GM23338 (cell line): Measurements from ENCODE around the gene GNAI2. TPM values are rescaled to one million over a fixed set of nuclear protein-coding genes. Genes with fewer than 3 reads are reported as not detected.

Source experiments
- ATAC-seq: fragments of 200-7000 bp; cut with Tn5 transposase; 3 replicates; pipeline ENCODE4 v1.9.1; 2020
- DNase-seq: peaks from one replicate; pipeline ENCODE4 v3.0.0-alpha.2; 2015; ENCODE audit warnings: low spot score
- H2AFZ ChIP-seq: fragments of 200-600 bp; sonication (generic); 2 replicates; pipeline ENCODE4 v1.8.0; 2016; ENCODE audit warnings: antibody characterized with exemption, mild to moderate bottlenecking, moderate library complexity
- H3F3A ChIP-seq: fragments of 200-600 bp; sonication (generic); replicated peaks from 2 replicates; pipeline ENCODE4 v1.8.0; 2017; ENCODE audit warnings: antibody characterized with exemption, mixed run types, low read depth
- H3K27ac ChIP-seq: fragments of 200-600 bp; sonication (generic); 2 replicates; pipeline ENCODE4 v1.6.1; 2016; ENCODE audit warnings: low read depth
- H3K27me3 ChIP-seq: fragments of 200-600 bp; sonication (generic); 2 replicates; pipeline ENCODE4 v1.8.0; 2016; ENCODE audit warnings: mild to moderate bottlenecking, mixed run types, moderate library complexity; ENCODE audit not compliant: insufficient read depth
- H3K36me3 ChIP-seq: fragments of 200-600 bp; sonication (generic); 2 replicates; pipeline ENCODE4 v1.8.0; 2016; ENCODE audit warnings: mild to moderate bottlenecking; ENCODE audit not compliant: insufficient read depth
- H3K4me1 ChIP-seq: fragments of 200-600 bp; sonication (generic); 2 replicates; pipeline ENCODE4 v1.8.0; 2016; ENCODE audit warnings: mild to moderate bottlenecking, moderate library complexity; ENCODE audit not compliant: insufficient read depth
- H3K4me2 ChIP-seq: fragments of 200-600 bp; sonication (generic); 2 replicates; pipeline ENCODE4 v1.7.1; 2017; ENCODE audit warnings: mixed run types
- H3K4me3 ChIP-seq: fragments of 200-600 bp; sonication (generic); 2 replicates; pipeline ENCODE4 v1.6.1; 2016; ENCODE audit warnings: mixed run types
- H3K79me2 ChIP-seq: fragments of 200-600 bp; sonication (generic); replicated peaks from 2 replicates; pipeline ENCODE4 v1.8.0; 2017; ENCODE audit warnings: mild to moderate bottlenecking; ENCODE audit not compliant: insufficient read depth
- H3K9me2 ChIP-seq: fragments of 200-600 bp; sonication (generic); 2 replicates; pipeline ENCODE4 v1.8.0; 2017; ENCODE audit not compliant: insufficient read depth
- H4K20me1 ChIP-seq: fragments of 200-600 bp; sonication (generic); replicated peaks from 2 replicates; pipeline ENCODE4 v1.8.0; 2017; ENCODE audit warnings: mild to moderate bottlenecking; ENCODE audit not compliant: insufficient read depth
- H3K27ac Mint-ChIP-seq: 2 replicates; pipeline ENCODE4 v1.8.0; 2020; ENCODE audit warnings: inconsistent platforms, mild to moderate bottlenecking, moderate library complexity, mixed read lengths
- H3K27me3 Mint-ChIP-seq: 3 replicates; pipeline ENCODE4 v1.8.0; 2022; ENCODE audit warnings: low read depth, mild to moderate bottlenecking, moderate library complexity, mixed read lengths, inconsistent platforms; ENCODE audit not compliant: insufficient read depth, poor library complexity
- H3K36me3 Mint-ChIP-seq: 3 replicates; pipeline ENCODE4 v1.8.0; 2021; ENCODE audit warnings: low read depth, mild to moderate bottlenecking, inconsistent platforms, moderate library complexity, mixed read lengths
- H3K4me1 Mint-ChIP-seq: 3 replicates; pipeline ENCODE4 v1.8.0; 2020; ENCODE audit warnings: mild to moderate bottlenecking, inconsistent platforms, mixed read lengths
- H3K4me3 Mint-ChIP-seq: 3 replicates; pipeline ENCODE4 v1.8.0; 2021; ENCODE audit warnings: moderate library complexity, mild to moderate bottlenecking, inconsistent platforms, mixed read lengths
- H3K9me3 Mint-ChIP-seq: 3 replicates; pipeline ENCODE4 v1.8.0; 2020; ENCODE audit warnings: moderate library complexity, mild to moderate bottlenecking, inconsistent platforms, mixed read lengths
- EZH2 ChIP-seq: fragments of 200-600 bp; sonication (generic); IDR thresholded peaks from one replicate; pipeline ENCODE4 v1.8.0; 2017; ENCODE audit warnings: antibody characterized with exemption, mild to moderate bottlenecking, low read depth; ENCODE audit not compliant: unreplicated experiment
- EZH2phosphoT487 ChIP-seq: fragments of 200-600 bp; sonication (generic); IDR thresholded peaks from one replicate; pipeline ENCODE4 v1.8.1; 2018; ENCODE audit warnings: antibody characterized with exemption; ENCODE audit not compliant: unreplicated experiment
- JUNB ChIP-seq: IDR thresholded peaks from one replicate; pipeline ENCODE4 v1.6.1; 2016; ENCODE audit warnings: antibody characterized with exemption; ENCODE audit not compliant: unreplicated experiment
- NANOG ChIP-seq: IDR thresholded peaks from 2 replicates; pipeline ENCODE4 v1.6.1; 2016; ENCODE audit warnings: antibody characterized with exemption, borderline replicate concordance
- POLR2AphosphoS5 ChIP-seq: IDR thresholded peaks from 2 replicates; pipeline ENCODE4 v1.6.1; 2016; ENCODE audit warnings: antibody characterized with exemption, low read depth
- ZNF331 ChIP-seq: fragments of 250-450 bp; sonication (Bioruptor Pico); IDR thresholded peaks from 2 replicates; pipeline ENCODE4 v1.5.0; 2020; ENCODE audit warnings: low read depth, mild to moderate bottlenecking, moderate library complexity
- polyA plus RNA-seq: library from polyadenylated mRNA; unstranded; fragments of >200 nt; fragmentation: Nextera tagmentation; extraction: Ambion mirVana; gene quantifications from 2 replicates; pipeline ENCODE4 v1.2.1, GENCODE V29; 2016
- total RNA-seq: library from RNA; depleted of rRNA; stranded (reverse); fragments of >200 nt; shearing (Covaris generic); gene quantifications from 2 replicates; pipeline ENCODE4 v1.2.3, GENCODE V29; 2014
- TF ChIP-seq, protein P1 (sequence below): IDR thresholded peaks from one replicate; pipeline ENCODE4 v1.6.1; 2018; ENCODE audit warnings: antibody characterized with exemption; ENCODE audit not compliant: unreplicated experiment
- TF ChIP-seq, protein P2 (sequence below): IDR thresholded peaks from 2 replicates; pipeline ENCODE4 v1.6.1; 2016; ENCODE audit warnings: antibody characterized with exemption

GNAI2 gene
- total and polyA plus RNA-seq, 2 experiments from 2014 or later: 138 to 153 TPM

DNA sequence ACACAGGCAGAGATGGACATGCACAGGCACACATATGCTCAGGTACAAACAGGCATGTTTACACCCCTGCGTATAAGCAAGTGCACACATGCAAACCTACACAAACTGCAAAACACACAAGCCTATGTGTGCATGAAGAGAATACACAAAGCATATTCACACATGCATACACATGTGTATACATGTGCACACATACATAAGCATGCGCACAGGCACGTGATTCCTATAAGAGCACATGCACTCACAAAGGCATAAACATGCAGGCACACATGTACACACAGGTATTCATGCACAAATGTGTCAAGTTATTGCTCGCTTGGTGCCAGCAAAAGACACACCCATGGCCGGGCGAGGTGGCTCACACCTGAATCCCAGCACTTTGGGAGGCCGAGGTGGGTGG lies 46.0 kb upstream of the GNAI2 start (continued):
- TF ChIP-seq, protein P1, sequence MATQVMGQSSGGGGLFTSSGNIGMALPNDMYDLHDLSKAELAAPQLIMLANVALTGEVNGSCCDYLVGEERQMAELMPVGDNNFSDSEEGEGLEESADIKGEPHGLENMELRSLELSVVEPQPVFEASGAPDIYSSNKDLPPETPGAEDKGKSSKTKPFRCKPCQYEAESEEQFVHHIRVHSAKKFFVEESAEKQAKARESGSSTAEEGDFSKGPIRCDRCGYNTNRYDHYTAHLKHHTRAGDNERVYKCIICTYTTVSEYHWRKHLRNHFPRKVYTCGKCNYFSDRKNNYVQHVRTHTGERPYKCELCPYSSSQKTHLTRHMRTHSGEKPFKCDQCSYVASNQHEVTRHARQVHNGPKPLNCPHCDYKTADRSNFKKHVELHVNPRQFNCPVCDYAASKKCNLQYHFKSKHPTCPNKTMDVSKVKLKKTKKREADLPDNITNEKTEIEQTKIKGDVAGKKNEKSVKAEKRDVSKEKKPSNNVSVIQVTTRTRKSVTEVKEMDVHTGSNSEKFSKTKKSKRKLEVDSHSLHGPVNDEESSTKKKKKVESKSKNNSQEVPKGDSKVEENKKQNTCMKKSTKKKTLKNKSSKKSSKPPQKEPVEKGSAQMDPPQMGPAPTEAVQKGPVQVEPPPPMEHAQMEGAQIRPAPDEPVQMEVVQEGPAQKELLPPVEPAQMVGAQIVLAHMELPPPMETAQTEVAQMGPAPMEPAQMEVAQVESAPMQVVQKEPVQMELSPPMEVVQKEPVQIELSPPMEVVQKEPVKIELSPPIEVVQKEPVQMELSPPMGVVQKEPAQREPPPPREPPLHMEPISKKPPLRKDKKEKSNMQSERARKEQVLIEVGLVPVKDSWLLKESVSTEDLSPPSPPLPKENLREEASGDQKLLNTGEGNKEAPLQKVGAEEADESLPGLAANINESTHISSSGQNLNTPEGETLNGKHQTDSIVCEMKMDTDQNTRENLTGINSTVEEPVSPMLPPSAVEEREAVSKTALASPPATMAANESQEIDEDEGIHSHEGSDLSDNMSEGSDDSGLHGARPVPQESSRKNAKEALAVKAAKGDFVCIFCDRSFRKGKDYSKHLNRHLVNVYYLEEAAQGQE: no peak
- TF ChIP-seq EZH2 (no peak), NANOG (no peak)

DNA sequence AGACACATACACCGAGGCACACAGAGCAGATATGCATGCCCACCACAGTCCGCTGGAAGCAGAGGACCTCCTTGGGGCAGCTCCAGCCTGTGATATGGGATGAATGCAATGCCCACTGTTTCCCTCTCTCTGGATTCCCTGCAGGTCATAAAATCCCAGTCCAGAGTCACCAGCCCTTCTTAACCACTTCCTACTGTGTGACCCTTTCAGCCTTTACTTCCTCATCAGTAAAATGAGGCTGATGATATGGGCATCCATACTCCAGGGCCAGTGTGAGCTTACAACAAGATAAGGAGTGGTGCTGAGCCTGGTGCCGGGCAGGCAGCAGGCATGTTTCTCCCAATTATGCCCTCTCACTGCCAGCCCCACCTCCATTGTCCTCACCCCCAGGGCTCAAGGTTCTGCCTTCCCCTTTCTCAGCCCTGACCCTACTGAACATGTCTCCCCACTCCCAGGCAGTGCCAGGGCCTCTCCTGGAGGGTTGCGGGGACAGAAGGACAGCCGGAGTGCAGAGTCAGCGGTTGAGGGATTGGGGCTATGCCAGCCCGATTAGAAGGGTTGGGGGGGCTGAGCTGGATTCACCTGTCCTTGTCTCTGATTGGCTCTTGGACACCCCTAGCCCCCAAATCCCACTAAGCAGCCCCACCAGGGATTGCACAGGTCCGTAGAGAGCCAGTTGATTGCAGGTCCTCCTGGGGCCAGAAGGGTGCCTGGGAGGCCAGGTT lies 44.9 kb upstream of the GNAI2 start, which contains the start of gene GNAT1:
GNAT1 (plus strand) TSS at position 675 of the 725 bp plus-strand sequence. CDS start 116 bp downstream, outside the sequence.
- no peaks in the 10 kb centered on the region for H3K79me2 ChIP-seq
- no peak within 1 kb of the TSS for H3K4me2 ChIP-seq
- H4K20me1 ChIP-seq: no peaks in the 10 kb centered on the region
- H2AFZ ChIP-seq: no peak within 1 kb of the TSS
- no peak within 1 kb of the TSS for H3K27ac ChIP-seq
- Mint-ChIP-seq H3K4me3 (no peak within 1 kb of the TSS), H3K27me3 (peaks cover 19% of the 10 kb centered on the region), H3K4me1 (peaks cover 15% of the 10 kb centered on the region), H3K27ac (no peak within 1 kb of the TSS), H3K36me3 (peaks cover 9% of the 10 kb centered on the region; the same call in 1 of the 3 replicates), H3K9me3 (no peaks in the 10 kb centered on the region)
- no peak for ATAC-seq
- TF ChIP-seq, protein P1: no peak
- TF ChIP-seq JUNB: no peak
- no peak for TF ChIP-seq EZH2
- TF ChIP-seq, protein P2, sequence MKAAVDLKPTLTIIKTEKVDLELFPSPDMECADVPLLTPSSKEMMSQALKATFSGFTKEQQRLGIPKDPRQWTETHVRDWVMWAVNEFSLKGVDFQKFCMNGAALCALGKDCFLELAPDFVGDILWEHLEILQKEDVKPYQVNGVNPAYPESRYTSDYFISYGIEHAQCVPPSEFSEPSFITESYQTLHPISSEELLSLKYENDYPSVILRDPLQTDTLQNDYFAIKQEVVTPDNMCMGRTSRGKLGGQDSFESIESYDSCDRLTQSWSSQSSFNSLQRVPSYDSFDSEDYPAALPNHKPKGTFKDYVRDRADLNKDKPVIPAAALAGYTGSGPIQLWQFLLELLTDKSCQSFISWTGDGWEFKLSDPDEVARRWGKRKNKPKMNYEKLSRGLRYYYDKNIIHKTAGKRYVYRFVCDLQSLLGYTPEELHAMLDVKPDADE: no peak
- TF ChIP-seq ZNF331 (CRISPR knock-in tag): no peak
- TF ChIP-seq POLR2AphosphoS5: no peak
- no peak for TF ChIP-seq EZH2phosphoT487
- no peaks in the 10 kb centered on the region; the same call in 1 of the 2 replicates for H3K36me3 ChIP-seq
- H3K4me3 ChIP-seq: no peak within 1 kb of the TSS
- H3K27me3 ChIP-seq: peaks cover 12% of the 10 kb centered on the region; the same call in 1 of the 2 replicates
- H3K9me2 ChIP-seq: no peaks in the 10 kb centered on the region
- peaks cover 6% of the 10 kb centered on the region for H3F3A ChIP-seq
- no peak for DNase-seq
- H3K4me1 ChIP-seq: peaks cover 8% of the 10 kb centered on the region; the same call in 1 of the 2 replicates
